CD8-positive, alpha-beta memory T cell (primary cell): ENCODE data around the gene KRTAP5-7. TPM values are rescaled to one million over a fixed set of nuclear protein-coding genes. Genes with fewer than 3 reads are reported as not detected.

ENCODE experiments used
- polyA plus RNA-seq: library from polyadenylated mRNA; unstranded; fragments of 300-500 nt; fragmentation: Illumina TruSeq; gene quantifications from one replicate; pipeline ENCODE4 v1.2.3, GENCODE V29; 2021
- total RNA-seq, 2 experiments: library from RNA; stranded (reverse); gene quantifications; one replicate each; pipeline ENCODE4 v1.2.3, GENCODE V29; 2021

The KRTAP5-7 gene
- total and polyA plus RNA-seq, 3 experiments from 2014 or later: not detected

Other genes starting within 250 kb of the KRTAP5-7 start
- gene DHCR7, start 78.9 kb upstream of the KRTAP5-7 start, total RNA-seq: 10 to 100 TPM; 41.5 to 42.8 TPM
- 19.6 TPM for gene DHCR7, start 78.9 kb upstream of the KRTAP5-7 start, polyA plus RNA-seq
- 10 to 100 TPM; 60.3 to 62.5 TPM for gene NADSYN1, start 74.1 kb upstream of the KRTAP5-7 start, total RNA-seq
- gene NADSYN1, start 74.1 kb upstream of the KRTAP5-7 start, polyA plus RNA-seq: 43.6 TPM
- not detected for gene KRTAP5-8, start 10.8 kb downstream of the KRTAP5-7 start, total RNA-seq
- gene KRTAP5-8, start 10.8 kb downstream of the KRTAP5-7 start, polyA plus RNA-seq: not detected
- not detected for gene KRTAP5-9, start 21.2 kb downstream of the KRTAP5-7 start, total RNA-seq
- gene KRTAP5-9, start 21.2 kb downstream of the KRTAP5-7 start, polyA plus RNA-seq: not detected
- not detected for gene KRTAP5-10, start 38.3 kb downstream of the KRTAP5-7 start, total RNA-seq
- not detected for gene KRTAP5-10, start 38.3 kb downstream of the KRTAP5-7 start, polyA plus RNA-seq
- gene KRTAP5-11, start 55.6 kb downstream of the KRTAP5-7 start, total RNA-seq: not detected
- gene KRTAP5-11, start 55.6 kb downstream of the KRTAP5-7 start, polyA plus RNA-seq: not detected